Measurements from ENCODE around the gene IQCN.

Gene IQCN

DNA sequence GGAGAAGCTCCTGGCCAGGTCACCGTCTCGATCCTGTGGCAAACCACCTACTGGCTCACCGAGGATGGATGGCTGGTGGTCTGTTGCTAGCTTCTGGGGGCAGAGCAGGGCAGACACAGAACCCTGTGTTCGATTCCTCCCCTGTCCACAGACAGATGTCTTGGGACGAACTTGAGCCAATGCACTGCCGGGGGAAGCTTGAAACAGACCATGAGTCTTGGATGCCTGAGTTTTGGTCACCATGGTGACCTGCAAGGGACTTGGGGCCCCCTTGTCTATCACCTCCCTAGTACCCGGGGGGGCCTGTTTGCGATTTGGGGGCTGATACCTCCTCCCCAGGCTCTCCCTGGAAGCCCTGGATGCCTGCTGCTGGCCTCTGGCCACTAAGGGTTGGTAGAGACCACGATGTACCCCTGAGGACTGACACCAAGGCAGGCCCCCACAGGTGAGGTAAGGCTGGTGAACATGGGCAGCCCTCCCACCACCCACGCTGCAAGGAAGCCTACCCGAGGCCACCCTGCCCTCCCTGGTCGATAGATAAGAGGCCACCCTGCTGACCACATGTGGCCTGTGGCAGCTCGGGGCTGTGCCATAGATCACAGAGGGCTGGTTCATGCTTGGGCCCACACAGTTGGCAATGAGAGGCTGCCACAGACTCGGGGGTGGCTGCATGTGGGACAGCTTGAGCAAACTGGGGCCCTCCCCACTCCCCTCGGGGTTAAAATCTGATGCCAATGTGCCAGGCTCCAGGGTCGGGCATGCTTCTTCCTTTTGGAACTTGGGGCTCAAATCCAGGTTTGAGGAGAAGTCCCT is 10.7 kb downstream of the IQCN start:
- TF ChIP-seq, protein P1, sequence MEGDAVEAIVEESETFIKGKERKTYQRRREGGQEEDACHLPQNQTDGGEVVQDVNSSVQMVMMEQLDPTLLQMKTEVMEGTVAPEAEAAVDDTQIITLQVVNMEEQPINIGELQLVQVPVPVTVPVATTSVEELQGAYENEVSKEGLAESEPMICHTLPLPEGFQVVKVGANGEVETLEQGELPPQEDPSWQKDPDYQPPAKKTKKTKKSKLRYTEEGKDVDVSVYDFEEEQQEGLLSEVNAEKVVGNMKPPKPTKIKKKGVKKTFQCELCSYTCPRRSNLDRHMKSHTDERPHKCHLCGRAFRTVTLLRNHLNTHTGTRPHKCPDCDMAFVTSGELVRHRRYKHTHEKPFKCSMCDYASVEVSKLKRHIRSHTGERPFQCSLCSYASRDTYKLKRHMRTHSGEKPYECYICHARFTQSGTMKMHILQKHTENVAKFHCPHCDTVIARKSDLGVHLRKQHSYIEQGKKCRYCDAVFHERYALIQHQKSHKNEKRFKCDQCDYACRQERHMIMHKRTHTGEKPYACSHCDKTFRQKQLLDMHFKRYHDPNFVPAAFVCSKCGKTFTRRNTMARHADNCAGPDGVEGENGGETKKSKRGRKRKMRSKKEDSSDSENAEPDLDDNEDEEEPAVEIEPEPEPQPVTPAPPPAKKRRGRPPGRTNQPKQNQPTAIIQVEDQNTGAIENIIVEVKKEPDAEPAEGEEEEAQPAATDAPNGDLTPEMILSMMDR (IDR thresholded peaks at IDR 0.05; ENCODE audit: low read depth, low read length), result no peak

DNA sequence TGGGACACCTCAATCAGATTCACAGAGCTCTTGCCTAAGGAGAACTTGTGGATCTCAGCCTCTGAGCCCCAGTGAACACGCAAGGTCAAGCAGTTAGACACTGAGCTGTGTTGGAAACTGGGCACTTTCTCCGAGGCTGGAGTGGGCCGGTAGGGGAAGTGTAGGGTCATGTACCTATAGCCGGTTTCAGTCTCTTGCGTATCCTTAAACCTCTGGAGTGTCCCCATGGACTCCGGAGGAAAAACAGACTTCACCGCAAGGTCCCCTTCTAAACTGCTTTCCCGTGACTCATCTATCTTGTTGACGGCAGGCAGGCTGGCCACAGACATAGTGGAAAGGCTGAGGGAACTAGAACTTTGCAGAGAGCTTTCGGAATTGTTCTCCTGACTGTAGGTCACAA is 11.3 kb downstream of the IQCN start:
- H3K4me3 ChIP-seq (ENCODE audit: low read depth, low read length), result no peak overlapping the region
- TF ChIP-seq, protein P1 (IDR thresholded peaks at IDR 0.05; ENCODE audit: low read depth, low read length), result no peak

More for the DNA sequence above, 10.7 kb downstream of the IQCN start:
- H3K4me3 ChIP-seq (ENCODE audit: low read depth, low read length), result no peak overlapping the region

DNA sequence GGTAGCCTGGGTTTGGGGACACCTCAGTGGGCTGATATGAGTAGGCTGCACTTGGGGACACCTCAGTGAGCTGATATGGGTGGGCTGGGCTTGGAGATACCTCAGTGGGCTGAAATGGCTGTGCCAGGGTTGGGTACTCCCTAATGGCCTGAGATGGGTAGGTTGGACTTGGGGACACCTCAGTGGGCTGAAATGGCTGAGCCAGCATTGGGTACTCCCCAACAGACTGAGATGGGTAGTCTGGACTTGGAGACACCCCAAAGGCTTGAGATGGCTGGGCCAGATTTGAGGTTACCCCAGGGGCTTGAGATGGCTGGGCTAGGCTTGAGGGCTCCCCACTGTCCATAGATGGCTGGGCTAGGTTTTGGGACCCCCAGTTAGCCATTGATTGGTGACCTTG is 12.1 kb downstream of the IQCN start:
- no peak overlapping the region for H3K4me3 ChIP-seq (ENCODE audit: low read depth, low read length)
- TF ChIP-seq, protein P1 (IDR thresholded peaks at IDR 0.05; ENCODE audit: low read depth, low read length), result no peak

DNA sequence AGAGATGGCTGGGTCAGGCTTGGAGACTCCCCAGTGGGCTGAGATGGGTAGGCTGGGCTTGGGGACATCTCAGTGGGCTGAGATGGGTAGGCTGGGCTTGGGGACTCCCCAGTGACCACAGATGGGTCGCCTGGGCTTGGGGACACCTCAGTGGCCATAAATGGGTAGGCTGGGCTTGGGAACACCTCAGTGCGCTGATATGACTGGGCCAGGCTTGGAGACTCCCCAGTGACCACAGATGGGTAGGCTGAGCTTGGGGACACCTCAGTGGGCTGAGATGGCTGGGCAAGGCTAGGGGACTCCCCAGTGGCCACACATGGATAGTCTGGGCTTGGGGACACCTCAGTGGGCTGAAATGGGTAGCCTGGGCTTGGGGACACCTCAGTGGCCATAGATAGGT is 12.8 kb downstream of the IQCN start:
- H3K4me3 ChIP-seq (ENCODE audit: low read depth, low read length), result no peak overlapping the region
- TF ChIP-seq, protein P1 (IDR thresholded peaks at IDR 0.05; ENCODE audit: low read depth, low read length), result no peak

DNA sequence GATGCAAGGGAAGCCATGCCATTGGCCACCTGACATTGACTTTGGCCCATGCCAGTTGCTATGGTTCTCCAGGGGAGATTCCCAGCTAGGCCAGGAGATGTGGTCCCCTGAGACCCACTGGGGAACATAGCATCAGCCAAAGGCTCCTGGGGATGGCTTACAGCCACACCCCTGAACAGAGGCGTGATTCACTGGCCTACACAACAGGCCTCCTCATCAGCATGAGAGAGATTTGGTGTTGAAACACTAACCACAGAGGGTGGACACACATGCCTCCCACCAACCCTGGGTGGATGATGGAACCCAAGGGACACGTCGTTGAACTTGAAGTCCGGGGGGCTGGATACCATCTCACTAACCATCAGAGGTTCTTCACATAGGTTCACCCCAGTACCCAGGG is 14.4 kb downstream of the IQCN start:
- TF ChIP-seq, protein P1 (IDR thresholded peaks at IDR 0.05; ENCODE audit: low read depth, low read length), result no peak
- H3K4me3 ChIP-seq (ENCODE audit: low read depth, low read length), result no peak overlapping the region

DNA sequence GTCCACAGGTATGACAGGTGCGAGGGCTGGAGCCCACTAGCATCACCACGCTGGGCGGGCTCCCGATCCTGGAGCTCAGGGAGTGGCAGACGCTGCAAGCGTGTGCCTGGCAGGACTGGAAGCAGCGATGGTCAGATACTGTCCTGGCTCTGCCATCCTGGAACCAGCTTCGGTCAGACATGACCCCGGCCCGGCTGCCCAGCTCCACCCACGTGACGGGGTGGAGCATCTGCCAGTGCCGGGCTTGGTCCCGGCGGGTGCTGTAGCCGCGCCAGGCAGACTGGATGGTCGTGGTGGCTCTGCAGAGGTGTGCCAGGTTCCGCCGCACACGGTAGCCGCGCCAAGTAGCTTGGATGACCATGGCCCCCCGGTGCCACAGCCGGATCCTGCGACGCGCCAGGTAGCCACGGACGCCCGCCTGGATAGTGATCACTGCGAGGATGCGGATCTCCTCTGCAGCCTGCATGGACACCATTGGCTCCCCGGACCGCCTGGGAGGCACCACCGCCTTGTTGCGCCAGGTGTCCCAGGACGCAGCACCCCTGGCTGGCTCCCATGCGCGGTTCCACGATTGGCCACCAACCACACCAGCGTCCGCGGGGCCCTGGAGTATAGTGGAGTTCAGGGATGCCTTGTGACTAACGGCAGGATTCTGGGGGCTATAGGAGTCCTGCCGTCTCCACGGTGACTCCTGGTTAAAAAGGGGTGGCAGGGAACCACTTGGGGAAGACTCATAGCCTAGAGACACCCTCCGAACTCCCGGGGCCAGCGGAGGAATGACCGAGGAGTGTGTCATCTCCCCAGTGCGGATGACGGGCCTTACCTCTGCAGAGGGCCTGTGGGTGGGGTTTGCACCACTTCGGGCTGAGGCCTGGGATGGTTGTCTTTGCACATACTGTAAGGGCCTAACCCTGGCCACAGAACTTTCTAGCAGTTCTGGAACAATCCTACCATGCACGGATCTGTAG is 16.5 kb downstream of the IQCN start:
- TF ChIP-seq, protein P1 (IDR thresholded peaks at IDR 0.05; ENCODE audit: low read depth, low read length), result no peak
- H3K4me3 ChIP-seq (ENCODE audit: low read depth, low read length), result no peak overlapping the region
